HG03520 (cell line): ENCODE results near the gene RRAS2.

Experiments used
- ATAC-seq: cut with Tn5 transposase; IDR thresholded peaks from one replicate; pipeline ENCODE4 v1.9.1; 2021; ENCODE audit warnings: mild to moderate bottlenecking, moderate library complexity; ENCODE audit not compliant: unreplicated experiment

RRAS2 gene

GRCh38 chr11:14340721-14341120 lies 18.3 kb downstream of the RRAS2 start:
- no peak for ATAC-seq

- no peak for ATAC-seq
These were observed 19.6 kb downstream of the RRAS2 start for GRCh38 chr11:14339356-14339755.

- no peak for ATAC-seq
These were observed 22.2 kb downstream of the RRAS2 start for GRCh38 chr11:14336507-14337503.

- no peak for ATAC-seq
These were observed 23.3 kb downstream of the RRAS2 start for GRCh38 chr11:14335712-14336111.

- no peak for ATAC-seq
These were observed 24.1 kb downstream of the RRAS2 start for GRCh38 chr11:14334893-14335292.

DNA sequence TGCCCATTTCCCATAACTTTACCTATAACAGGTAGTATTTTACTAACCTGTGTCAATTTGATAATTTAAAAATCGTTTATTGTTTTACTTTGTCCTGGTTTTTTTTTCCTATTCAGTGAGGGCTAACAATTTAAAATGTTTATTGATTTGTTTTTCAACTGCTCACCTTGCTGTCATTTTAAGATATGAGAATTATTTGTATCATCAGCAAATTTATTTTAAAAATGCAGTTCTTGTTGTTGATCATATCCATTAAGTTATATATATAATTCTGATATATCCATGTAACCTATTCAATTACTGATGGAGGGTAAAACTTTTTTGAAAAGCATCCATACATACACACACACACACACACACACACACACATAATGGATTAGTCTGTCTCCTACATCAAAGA lies 24.8 kb downstream of the RRAS2 start:
- ATAC-seq: no peak

DNA sequence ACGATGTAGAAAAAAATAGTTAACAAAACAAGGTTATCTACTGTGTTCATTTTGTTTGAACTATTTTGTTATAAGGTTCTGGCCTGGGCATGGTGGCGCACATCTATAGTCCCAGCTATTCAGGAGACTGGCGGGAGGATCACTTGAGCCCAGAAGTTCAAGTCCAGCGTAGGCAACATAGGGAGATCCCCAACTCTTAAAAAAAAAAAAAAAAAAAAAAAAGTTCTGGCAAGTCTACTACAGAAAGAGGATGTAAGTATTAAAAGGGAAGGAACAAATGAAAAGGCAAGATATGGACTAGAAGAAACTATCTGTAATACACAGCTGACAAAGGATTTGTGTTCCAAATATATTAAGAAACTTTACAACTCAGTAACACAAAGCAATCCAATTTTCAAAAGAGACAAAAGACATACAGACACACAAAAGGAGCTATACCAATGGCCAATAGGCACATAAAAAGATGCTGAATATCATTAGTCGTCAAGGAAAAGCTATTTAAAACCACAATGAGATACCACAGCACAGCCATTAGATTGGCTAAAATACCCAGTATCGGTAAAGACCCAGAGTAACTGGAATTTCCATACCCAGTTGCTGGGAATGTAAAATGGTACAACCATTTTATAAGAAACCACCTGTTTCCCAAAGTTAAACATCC lies 27.4 kb downstream of the RRAS2 start:
- peak; percentile 41 for ATAC-seq

DNA sequence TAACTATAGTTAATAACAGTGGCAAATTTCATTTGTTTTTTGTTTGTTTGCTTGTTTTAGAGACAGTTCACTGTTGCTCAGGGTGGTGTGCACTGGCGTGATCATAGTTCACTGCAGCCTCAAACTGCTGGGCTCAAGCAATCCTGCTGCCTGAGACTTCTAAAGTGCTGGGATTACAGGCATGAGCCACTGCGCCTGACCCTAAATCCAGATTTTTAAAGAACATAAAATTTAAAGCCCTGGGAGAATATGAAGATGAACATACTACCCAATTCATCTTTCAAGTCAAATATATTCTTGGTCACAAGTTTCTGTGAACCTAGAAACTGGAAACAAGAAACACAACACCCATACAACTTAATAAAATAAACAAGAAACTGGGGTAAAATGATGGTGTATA lies 28.1 kb downstream of the RRAS2 start:
- no peak for ATAC-seq

GRCh38 chr11:14329702-14330101 lies 29.3 kb downstream of the RRAS2 start:
- no peak for ATAC-seq

DNA sequence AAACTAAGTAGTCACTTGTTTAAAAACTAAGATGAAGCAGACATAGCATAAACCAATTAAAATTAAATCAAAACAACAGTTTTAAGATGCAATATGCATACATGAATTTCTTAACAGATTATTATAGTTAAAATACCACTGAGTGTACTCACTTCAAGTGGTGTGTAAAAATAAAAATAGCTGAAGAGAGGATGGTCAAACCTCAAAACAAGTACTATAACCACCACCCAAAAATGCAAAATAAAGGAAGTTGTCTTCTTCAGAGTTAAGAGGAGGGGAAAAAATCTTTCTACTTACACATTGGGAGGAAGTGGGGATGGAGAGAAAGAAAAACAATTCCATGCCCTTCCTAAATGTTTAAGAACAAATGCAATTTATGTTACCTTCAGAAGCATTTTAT lies 31.9 kb downstream of the RRAS2 start:
- no peak for ATAC-seq

DNA sequence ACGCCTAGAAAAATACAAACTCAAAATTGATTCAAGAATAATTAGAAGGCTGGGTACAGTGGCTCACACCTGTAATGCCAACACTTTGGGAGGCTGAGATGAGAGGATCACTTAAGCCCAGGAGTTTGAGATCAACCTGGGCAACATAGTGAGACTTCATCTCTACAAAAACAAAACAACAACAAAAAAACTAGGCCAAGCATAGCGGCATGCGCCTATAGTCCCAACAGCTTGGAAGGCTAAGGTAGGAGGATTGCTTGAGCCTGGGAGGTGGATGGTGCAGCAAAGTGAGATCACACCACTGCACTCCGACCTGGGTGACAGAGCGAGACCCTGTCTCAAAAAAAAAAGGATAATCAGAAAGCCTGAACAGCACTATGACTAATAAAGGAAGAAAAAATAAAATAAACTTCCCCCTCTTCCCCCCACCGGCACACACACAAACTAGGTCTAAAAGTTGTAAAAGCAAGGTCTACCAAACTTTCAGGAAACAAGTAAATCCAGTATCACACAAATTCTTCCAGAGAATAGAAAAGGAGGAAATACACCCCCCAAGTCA lies 35.8 kb downstream of the RRAS2 start:
- no peak for ATAC-seq

GRCh38 chr11:14322510-14322909 lies 36.5 kb downstream of the RRAS2 start:
- ATAC-seq: no peak

DNA sequence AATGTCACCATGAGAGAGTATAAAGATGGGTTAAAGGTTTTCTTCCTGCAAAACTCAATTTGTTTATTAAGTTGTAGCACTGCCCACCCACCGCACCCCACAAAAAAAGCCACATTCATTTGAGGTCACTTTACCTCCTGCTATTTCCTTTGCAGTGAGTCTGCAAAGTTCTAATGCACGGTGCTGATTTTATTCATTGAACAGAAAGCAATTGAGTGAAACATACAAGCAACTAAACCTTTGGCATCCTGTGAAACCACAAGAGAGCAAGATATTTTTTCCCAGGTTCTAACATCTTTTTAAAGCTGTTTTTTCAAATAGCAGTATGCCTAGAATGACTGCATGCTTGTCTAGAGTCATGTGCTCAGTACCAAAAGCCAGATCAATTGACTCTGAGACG lies 39.0 kb downstream of the RRAS2 start:
- peak; percentile 40 for ATAC-seq

DNA sequence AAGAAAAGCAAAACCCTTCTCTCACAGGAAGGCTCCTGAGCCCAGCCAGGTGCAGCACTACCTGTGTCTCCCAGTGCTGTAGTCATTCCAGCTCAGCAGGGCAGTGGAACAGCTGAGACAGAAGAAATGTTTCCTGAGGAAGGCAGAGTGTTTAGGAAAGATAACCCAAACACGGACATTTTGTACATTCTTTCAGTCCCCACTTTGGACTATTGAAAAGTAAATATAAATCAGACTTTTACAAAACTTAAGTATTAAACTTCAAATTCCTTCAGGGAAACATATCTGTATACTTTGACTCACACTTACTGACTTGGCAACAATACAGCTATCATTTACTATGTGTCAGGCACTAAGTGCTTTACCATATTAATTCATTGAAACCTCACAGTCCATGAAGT lies 40.4 kb downstream of the RRAS2 start:
- ATAC-seq: no peak

DNA sequence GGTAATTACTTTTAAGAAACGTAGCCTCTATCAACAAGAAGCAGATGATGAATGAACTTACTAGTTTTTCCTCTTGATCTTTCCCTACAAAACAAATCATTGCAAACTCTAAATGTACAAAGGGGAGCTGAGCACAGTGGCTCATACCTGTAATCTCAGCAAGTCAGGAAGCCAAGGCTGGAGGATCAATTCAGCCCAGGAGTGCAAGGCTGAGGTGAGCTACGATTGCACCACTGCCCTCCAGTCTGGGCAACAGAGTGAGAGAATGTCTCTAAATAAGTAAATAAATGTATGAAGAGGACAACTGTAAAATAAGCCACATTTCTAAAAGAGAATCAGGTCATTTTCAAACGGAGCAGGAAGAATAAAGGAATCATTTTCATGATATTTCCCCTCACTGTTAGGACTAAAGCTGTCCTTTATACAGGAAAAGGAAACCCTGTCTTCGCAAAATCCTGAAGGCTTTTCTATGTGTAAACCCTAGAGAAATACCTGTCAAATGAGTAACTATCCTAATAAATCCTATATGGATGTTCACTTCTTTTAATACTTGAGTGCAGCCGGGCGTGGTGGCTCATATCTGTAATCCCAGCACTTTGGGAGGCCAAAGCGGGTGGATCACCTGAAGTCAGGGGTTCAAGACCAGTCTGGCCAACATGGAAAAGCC lies 41.2 kb downstream of the RRAS2 start:
- ATAC-seq: no peak

DNA sequence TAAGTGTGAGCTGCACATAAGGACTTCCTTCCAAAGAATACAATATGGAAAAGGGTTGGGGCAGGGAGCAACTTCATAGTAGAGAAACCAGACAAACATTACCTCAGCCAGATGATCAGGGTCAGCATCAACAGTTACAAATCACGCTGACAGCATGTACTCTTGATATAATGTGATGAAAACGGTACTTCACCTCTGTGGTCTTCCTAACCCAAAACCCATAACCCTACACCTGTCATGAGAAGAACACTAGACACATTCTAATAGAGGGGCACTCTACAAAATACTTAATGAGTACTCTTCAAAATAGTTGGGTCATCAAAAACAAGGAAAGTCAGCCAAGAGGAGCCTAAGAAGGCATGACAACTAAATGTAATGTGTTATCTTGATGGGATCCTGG lies 43.9 kb downstream of the RRAS2 start:
- no peak for ATAC-seq

GRCh38 chr11:14314127-14314526 lies 44.9 kb downstream of the RRAS2 start:
- ATAC-seq: no peak

GRCh38 chr11:14312736-14313438 lies 46.1 kb downstream of the RRAS2 start:
- ATAC-seq: no peak

DNA sequence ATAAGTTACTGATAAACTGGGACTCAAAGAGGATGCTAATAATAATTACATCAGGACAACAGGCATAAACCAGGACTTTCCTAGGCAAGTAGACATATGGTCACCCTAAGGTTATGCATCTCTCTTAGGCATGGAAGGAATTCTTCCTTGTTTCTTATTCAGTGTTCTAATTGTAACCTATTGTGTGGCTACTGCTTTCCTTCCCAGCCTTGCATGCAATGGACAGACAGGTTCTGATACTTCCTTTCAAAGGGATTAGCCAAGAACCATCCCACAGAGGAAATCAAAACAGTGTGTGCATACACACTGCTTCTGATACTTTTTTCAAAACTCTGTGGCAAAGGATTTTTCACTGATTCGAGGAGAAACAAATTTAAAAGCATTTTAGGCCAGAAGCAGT lies 48.3 kb downstream of the RRAS2 start:
- no peak for ATAC-seq

DNA sequence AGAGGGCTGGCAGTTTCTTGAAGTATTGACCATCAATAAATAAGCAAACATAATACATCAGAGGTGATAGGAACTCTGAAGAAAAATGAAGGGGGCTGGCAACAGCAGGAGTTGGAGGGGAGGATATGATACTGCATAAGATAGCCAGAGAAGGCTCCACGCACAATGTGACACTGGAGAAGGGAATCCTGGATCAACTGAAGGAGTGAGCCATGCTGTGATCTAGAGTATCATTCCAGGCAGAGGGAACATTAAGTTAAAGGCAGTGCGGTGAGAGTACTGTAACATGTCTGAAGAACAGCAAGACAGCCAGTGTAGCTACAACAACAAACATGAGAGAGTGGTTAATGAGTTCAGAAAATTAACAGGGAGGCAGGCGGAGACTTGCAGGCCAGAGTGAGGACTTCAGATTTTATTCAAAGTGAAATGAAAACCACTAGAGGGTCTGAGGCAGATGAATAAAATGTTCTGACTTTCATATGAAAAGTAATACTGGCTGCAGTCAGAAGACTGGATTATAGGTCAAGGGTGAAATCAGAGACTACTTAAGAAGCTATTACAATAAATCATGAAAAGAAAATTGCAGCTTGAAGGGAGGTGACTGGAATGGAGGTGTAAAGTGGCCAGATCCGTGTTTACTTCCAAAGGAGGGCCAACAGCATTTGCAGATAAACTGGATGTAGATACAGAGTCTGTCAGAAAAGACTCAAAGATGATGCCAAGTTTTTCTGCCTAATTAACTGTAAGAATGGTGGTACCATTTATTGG lies 49.4 kb downstream of the RRAS2 start:
- ATAC-seq: no peak
